Stimulated activated CD4-positive, alpha-beta T cell treated with anti-CD3 and anti-CD28 coated beads, Interleukin-12 subunit alpha, Interleukin-12 subunit beta, amount 100 ng/mL, for 48 hours (primary cell): ENCODE measurements around the gene BEX1.
"Not testable (repeated sequence)": the region's sequence is repeated elsewhere in the genome, so short reads cannot be mapped to it uniquely, and the experiment has no call there.

Experiments used
- DNase-seq, 3 donors: peaks; one replicate each; pipeline ENCODE4 v3.0.0-alpha.2; 2020; ENCODE audit warnings: low read depth in 2 of 3, low spot score in 1 of 3

Gene BEX1

DNA sequence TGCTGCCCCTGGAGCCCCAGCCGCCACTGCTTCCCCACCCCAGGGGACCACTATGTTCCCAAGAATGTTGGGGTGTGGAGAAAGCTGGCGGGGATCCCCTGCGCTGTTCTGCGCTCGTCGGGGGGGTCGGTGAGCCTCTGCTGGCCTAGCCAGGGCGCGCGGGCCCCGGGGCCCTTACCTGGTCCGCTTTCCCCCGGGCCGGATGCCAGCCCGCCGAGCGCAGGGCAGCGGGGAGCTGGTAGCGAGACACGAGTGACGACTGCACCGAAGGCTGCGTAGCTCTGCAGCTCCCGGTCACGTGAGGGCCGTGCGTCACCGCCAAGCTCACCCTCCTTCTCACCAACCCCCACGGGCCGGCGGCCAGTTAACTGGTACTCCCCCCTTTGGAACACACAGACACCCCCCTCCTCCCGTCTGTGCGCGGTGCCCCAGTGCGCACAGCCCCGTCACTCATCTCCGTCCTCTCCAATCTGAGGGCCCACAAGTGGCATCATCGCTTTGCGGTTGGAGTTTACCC is at the start of gene BEX1:
Gene BEX1 (minus strand): TSS at position 254 of the 517 bp plus-strand sequence. CDS start 897 bp downstream, outside the sequence.
- peak in 1 of 3 donors; percentile 0 for DNase-seq

DNA sequence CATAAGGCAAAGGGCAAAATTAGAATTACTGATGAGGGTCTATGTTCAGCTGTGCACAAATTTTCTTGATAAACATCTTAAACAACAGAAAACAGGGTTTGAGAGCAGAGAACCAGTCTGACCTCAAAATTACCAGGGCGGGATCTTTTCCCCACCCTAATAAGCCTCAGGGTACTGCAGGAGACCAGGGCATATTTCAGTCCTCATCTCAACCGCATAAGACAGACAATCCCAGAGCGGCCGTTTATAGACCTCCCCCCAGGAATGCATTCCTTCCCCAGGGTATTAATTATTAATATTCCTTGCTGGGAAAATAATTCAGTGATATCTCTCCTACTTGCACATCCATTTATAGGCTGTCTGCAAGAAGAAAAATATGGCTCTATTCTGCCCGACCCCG is 45.5 kb upstream of the BEX1 start:
- DNase-seq, result not testable (repeated sequence)

DNA sequence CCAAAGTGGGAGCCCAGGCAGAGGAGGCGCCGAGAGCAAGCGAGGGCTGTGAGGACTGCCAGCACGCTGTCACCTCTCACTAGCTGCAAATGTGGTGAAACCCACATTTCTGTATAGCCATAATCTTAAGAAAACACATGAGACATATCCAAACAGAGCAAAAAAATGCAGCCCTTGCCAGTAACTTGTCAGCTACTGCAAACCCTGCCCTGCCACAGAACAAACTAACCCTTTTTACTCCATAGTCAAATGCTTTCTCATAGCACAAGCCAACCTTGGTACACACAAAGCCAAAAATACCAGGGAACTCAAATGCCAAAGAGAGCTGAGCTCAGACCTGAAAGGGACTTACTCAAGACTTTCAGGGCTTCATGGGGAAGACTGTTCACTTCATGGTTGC is 43.9 kb upstream of the BEX1 start:
- DNase-seq, result no peak

DNA sequence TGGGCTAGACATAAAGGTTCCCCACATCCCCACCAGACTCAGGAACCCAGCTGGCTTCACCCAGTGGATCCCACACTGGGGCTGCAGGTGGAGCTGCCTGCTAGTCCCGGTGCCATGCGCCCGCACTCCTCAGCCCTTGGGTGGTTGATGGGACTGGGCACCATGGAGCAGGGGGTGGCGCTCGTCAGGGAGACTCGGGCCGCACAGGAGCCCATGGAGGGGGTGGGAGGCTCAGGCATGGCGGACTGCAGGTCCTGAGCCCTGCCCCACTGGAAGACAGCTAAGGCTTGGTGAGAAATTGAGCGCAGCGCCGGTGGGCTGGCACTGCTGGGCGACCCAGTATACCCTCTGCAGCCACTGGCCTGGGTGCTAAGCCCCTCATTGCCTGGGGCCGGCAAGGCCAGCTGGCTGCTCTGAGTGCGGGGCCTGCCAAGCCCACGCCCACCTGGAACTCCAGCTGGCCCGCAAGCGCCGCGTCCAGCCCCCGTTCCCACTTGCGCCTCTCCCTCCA is 43.3 kb upstream of the BEX1 start:
- DNase-seq, result not testable (repeated sequence)

DNA sequence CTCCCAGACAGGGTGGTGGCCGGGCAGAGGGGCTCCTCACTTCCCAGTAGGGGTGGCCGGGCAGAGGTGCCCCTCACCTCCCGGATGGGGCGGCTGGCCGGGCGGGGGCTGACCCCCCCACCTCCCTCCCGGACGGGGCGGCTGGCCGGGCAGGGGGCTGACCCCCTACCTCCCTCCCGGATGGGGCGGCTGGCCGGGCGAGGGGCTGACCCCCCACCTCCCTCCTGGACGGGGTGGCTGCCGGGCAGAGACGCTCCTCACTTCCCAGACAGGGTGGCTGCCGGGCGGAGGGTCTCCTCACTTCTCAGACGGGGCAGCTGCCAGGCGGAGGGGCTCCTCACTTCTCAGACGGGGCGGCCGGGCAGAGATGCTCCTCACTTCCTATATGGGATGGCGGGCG is 40.4 kb upstream of the BEX1 start:
- not testable (repeated sequence) for DNase-seq

DNA sequence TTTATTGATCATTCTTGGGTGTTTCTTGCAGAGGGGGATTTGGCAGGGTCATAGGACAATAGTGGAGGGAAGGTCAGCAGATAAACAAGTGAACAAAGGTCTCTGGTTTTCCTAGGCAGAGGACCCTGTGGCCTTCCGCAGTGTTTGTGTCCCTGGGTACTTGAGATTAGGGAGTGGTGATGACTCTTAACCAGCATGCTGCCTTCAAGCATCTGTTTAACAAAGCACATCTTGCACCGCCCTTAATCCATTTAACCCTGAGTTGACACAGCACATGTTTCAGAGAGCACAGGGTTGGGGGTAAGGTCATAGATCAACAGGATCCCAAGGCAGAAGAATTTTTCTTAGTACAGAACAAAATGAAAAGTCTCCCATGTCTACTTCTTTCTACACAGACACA is 39.9 kb upstream of the BEX1 start:
- not testable (repeated sequence) for DNase-seq

DNA sequence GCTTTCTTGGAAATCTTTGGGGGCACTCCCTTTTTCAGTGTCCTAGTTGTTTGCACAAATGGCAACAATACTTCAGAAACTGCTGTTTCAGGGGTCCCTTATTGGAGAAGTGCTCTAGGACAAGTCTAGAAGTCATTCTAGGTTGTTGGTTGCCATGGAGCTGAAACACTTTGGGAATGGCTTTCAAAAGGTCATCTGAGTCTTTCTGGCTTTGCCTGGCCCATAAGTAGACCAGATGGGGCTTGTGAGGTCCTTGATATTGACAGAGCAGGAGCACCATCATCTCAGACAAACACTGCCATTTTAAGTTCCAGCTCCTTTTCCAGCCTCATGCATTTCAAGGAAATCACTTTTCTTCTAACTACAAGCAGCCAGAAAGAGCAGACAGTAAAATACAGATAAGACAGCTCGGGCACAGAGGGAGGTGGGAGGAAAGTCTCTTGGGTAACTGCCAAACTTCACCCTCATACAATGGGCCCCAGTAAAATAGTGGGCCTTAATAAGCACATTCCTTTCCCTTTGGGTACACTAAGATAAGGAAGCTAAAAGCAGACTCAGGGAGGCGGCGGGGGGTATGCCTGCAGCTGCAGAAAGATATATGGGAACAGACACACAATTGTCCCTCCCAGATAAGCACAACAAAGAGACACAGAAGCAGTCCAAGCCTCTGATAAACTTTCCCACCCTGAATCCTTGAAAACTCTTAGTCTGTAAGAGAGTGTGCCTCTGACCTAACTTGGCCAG is 37.5 kb upstream of the BEX1 start:
- no peak for DNase-seq

DNA sequence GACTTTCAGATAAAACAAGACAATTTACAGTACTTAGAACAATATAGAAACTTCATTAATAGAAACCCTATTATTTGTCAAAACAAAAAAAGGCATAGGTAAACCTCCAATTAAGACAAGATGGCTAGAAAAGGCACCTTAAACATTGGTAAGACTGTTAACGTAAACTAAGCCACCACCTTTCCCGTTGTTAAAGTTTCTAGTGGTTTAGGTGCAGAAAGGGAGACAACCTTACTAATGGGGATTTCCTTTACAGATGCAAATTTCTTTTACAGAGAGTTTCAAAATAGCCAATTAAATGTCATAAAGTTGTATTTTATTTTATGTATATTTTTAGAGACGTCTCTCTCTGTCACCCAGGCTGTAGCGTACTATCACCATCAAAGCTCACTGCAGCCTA is 36.5 kb upstream of the BEX1 start:
- no peak for DNase-seq

DNA sequence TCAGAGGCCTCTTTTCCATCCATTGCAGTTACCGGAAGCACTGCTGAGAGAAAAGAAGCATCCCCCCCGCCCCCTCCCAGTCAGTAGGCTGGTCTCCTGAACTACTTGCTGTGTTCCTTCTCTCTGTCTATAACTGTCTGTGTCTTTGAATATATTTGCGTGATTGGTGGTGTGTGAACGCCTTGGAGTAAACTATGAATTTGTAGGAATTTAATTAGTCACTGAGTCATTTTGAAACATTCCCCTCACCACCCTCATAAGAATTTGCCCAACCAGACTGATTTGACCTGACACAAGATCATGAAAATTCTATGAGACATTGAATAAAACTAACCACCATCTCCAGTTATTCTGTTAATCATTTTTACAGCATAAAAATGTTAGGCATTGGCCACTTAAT is 35.7 kb upstream of the BEX1 start:
- DNase-seq, result no peak

DNA sequence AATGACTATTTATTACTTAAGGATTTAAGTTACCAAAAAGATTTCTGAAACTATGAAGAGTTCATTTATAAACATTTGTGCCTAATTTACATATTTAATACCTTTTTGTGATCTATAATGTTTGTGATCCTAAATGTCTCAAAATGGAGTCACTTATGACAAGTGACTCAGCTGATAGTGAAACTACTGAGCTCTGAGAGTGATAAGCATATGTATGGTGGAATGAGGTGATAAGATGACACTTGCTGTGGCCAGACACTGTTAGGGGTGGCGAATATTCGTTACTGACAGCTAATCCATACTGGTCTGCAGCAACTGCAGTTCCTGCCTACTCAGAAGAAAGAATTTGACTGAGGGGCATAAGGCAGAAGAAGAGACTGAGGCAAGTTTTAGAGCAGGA is 34.5 kb upstream of the BEX1 start:
- DNase-seq, result no peak

DNA sequence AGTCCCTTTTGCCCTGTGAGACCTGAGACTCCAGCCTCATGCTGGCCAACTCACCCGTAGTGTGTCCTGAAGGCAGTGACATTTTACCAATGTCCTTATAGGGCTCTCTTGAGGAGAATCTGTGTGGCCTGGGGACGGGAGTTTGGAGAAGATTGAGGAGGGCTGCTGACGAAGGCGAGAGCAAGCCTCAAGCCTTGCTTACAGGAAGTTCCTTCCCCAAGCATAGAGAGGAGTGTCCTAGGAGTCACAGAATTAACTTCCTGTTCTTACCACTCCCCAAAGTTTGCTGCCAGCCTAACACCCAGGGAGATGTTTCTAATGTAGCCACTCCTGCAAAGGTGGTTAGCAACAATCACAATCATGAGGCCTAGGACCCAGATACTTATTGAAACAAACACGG is 29.0 kb upstream of the BEX1 start, which contains the start of gene NXF3:
Gene NXF3 (minus strand): TSS at position 202 of the 400 bp plus-strand sequence. CDS start 120 bp downstream, at position 82.
- DNase-seq, result no peak

DNA sequence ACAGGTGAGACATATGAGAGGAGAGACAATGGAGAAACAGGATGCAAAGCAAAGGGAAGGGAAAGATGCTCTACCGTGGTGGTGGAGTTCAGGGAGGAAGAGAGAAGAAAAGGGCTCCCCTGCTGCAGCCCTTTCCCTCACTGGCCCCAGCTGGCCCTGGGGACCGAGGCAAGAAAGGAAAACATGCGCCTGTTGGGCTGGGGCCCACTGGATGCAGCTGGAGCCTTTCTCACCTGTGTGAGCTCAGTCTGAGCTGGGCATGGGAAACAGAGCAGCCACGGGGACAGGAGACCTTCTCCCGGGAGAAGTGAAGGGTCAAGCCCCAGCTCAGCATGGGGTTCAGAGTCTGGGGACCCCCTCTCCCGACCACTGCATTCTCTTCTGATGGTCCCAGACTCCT is 17.1 kb upstream of the BEX1 start:
- DNase-seq, result no peak

DNA sequence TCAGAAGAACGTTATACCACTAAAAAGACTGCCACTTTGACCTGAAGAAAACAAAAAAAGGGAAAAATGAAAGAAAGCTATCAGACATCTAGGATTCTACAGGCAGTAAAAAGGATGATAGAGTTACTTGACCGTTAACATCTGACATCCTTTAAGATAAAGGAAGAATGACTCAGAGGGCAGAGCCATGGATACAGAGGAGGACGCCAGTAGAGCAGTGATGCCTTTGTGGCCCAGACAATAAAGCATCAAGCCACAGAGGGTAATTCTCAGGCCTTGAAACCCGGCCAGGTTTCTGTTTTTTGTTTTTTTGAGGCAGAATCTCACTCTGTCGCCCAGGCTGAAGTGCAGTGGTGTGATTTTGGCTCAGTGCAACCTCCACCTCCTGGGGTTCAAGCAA is 9.5 kb upstream of the BEX1 start:
- no peak for DNase-seq

DNA sequence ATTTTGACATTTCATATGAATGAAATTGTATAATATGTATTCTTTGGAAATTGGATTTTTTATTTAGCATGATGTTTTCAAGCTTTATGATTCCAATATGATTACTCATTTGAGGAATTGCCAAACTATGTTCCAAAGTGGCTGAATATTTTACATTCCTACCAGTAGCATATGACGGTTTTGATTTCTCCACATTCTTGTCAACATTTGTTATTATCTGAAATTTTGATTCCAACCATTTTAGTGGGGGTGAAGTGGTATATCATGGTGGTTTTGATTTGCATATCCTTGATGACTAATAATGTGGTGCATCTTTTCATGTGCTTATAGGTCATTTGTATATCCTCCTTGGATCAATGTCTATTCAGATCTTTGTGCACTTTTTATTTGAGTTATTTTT is 2.6 kb upstream of the BEX1 start:
- no peak for DNase-seq

DNA sequence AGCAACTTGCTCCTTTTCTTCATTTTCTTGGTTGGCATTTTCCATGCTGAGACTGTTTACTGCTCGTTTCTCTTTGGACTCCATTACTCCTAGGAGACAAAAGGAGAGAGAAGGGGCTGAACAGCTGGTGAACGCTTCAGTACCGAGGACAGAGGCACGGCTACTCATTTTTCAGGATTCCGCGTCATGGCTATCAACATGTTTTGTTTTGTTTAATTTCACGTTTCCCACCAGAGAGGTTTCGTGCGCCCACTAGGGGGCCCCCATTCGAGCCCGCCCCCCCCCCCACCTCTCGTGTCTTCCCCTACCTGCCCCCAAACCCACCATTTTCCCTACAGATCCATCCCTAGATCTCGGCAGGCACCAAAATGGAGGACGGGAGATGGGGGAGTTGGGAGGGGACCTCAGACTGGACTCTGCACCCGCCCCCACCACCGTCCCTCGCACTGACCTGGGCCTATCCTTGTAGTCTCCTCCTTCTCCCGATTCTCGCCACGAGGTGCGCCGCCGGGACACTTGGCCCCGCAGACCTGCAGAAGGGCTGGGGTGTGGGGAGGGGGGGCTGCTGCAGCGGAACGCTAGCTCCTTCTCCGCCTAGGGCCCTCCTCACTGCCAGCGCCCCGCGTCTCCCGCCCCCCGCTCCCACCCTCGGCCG is 653 bp downstream of the BEX1 start:
- no peak for DNase-seq

DNA sequence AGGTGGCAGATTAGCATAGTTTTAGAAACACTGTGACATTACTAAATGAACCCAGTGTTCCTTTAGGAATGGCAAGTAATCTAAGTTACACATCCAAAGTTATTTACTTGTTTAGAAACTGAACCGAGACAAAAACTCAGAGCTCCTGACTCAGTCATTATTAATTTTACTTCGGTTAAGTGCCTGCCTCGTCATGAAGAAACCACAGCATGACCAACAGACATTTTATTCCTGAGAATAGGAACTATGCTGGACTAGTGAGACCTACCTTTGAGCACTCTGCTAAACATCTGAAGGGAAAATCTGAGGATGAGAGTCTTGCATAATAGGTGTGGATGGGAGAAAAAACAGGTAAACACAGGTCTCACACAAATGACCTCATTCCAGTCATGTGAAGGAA is 2.5 kb downstream of the BEX1 start:
- DNase-seq, result no peak

DNA sequence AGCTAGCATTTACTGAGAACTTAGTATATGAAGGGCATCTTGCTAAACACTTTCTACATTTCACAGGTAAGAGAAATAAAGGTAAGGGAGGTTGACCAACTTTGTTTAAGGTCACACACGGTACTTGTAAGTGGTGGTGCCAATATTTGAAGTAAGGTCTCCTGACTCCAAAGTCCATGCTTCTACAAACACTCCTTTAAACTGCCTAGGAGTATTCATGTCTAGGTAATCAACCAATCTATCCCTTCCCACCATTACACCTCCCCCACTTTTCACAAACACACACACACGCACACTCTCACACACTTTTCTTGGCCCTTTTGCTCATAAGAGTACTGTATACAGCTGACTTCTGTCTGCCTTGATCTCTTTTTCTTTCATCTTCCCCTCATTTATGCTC is 7.1 kb downstream of the BEX1 start:
- no peak for DNase-seq

DNA sequence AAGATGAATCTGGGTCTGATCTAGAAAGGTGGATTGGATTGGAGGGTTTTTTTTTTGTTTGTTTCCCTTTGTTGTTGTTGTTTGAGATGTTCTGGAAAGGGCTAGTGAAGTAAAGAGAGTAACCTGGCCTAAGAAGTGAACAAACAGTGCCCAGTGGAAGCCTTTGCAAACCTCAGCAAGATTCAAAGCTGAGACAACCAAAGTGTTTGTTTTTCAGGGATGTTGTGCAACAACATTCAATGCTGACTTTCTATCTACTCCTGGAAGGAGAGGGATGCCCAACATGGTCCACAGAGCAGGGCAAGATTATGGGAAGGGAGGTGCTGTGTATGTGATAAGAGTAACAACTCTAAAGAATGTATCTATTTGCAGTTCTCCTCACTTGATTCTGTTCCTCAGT is 11.3 kb downstream of the BEX1 start:
- DNase-seq, result no peak

DNA sequence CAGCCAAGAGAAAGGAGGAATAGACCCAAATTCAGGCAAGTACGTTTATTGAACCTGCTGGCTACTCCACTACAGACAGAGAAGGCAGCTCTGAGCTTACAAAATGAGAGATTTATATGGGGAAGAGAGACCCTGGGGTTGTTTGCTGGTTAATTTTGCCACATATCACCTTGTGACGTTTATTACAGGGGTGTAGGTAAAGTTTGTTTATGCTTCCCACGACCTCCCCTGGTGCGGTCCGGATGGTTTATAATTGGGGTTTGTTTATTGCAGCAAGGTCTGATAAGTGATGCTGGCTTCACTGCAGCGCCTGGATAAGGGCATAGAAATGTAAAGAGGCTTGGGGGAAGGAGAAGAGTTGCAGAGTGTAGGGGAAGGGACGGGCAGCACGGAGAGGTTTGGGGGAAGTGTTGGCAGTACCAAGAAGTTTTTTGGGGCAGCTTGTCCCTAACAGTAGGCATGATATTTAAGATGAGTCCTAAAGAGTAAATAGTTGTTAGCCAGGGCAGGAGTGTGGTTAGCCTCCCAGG is 12.6 kb downstream of the BEX1 start:
- no peak for DNase-seq

DNA sequence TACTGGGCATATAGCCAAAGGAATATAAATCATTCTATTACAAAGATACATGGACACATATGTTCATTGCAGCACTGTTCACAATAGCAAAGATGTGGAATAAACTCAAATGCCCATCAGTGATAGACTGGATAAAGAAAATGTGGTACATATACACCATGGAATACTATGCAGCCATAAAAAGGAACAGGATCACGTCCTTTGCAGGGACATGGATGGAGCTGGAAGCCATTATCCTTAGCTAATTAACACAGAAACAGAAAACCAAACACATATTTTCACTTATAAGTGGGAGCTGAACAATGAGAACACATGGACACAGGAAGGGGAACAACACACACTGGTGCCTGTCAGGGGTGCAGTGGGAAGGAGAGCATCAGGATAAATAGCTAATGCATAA is 30.6 kb downstream of the BEX1 start:
- DNase-seq, result not testable (repeated sequence)

DNA sequence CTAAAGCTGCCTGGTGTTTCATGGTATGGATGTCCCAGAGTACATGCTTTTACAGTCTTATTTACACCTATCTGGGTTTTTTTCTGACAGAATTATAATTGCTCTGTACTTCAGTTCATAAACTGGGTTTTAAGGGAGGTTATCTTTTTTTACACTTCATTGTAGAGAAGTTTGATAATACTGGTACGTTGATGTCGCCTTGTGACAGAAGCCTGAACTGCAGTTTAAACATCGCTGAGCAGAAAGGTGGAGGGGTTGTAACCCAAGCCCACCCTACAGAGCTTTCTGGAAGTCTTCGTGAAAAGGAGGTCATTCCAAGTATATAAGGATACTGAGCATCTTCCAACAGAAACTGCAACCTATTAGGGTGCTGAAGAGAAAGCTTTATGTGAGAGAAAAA is 46.4 kb downstream of the BEX1 start:
- DNase-seq, result no peak

DNA sequence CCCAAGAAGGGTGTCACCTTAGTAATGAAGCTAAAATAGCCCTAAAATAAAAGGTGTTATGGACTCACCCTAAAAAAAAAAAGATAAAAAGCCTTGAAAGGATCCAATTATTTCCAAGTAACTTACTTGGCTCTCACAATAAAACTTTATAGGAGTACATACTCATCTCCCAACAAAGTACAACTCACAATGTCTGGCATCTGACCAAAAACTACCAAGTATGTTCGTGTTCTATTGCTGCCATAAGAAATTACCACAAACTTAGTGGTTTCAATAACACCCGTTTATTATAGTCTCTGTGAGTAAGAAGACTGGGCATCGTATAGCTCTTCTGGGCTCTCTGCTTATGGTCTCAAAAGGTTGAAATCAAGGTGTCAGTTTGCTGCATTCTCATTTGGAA is 51.0 kb downstream of the BEX1 start:
- DNase-seq, result no peak
